ENCODE measurements around the gene DUSP15.

DUSP15 gene

DNA sequence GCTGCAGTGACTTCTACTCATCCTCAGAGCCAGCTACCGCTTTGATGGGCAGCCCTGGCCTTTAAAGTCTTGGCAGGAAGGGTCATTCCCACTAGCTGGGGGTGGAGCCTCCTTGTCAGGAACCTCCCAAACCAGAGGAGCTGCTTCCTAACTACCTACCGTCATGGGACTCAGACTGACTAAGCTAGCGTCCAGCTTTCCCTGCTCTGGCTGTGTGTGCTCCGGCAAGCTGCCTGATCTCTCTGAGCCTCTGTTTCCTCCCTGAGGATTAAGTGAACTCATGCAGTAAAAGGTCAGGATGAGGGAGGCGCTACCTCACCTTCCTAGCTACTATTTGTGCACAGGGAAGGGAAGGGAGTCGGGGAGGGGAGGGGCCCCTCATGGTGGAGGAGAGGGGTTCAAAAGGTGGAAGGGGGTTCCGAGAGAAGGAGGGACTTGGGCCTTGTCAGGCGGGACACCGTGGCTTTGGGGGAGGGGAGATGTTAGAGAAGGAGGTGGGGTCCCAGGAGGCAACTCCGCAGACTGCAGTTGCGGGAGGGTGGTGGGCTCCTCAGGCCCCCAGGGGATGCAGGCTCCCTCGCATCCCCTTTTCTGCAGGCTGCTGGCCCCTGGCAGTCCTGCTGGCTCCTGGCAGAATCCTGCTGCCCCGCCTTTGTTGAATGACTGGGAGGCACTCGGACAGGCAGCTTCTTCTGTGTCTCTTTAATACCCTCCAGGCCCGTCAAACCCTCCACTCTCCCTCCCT lies 9.8 kb downstream of the DUSP15 start:
- peak; percentile 43 for DNase-seq (ENCODE audit: low spot score)
- FAIRE-seq: no peak

GRCh38 chr20:31859998-31860380 lies 10.3 kb downstream of the DUSP15 start:
- FAIRE-seq (no peak), DNase-seq (ENCODE audit: low spot score) (no peak)

DNA sequence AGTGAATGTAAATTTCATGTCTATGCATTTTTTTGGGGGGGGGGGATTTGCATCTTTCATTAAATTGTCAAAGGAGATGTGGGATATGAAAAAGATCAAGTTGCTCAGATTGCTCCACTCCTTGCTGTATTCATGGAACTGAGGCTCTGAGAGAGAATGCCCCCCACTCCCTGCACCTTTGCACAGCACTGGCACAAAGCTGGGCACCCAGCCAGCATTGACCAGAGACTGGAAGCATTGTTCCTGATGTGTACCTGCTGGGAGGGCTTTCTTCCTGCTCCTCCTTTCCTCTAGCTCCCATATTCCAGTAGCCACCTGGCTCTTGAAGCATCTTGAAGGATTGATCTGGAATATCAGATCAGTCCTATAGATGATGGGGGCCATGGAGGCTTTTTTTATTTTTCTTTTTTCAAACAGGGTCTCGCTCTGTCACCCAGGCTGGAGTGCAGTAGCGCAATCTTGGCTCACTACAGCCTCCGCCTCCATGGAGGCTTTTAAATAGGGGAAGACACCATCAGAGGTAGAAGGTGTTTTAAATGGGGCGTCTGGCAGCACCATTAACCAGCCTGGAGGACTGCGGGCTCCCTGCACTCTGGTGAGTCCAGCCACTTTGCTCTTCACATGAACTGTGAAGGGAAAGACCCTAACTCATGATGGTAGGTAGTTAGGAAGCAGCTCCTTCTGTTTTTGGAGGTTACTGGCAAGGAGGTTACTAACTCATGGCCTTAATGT lies 10.9 kb downstream of the DUSP15 start:
- DNase-seq (ENCODE audit: low spot score) (no peak), FAIRE-seq (no peak)

DNA sequence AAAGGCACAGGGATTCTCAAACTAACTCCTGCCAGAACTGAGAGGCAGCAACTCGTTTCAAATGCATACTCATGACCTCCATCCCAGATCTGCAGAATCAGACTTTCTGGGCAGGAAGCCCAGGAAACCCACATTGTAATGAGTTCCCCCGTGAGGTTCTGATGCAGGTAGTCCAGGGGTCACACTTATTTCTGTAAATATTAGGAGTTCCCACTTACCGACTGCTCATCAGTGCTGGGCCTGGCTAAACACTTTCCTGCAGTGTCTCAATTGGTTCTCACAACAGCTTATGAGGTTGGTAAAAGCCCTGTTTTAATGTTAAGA lies 11.6 kb downstream of the DUSP15 start:
- DNase-seq (ENCODE audit: low spot score): no peak
- no peak for FAIRE-seq

- DNase-seq (ENCODE audit: low spot score): no peak
- no peak for FAIRE-seq
Measured at GRCh38 chr20:31857861-31858759, 12.2 kb downstream of the DUSP15 start.

- DNase-seq (ENCODE audit: low spot score) (no peak), FAIRE-seq (no peak)
Measured at GRCh38 chr20:31856516-31856915, 13.8 kb downstream of the DUSP15 start.

- DNase-seq (ENCODE audit: low spot score): no peak
- no peak for FAIRE-seq
Measured at GRCh38 chr20:31853481-31853880, 16.8 kb downstream of the DUSP15 start.

GRCh38 chr20:31851240-31851955 lies 18.9 kb downstream of the DUSP15 start:
- FAIRE-seq (no peak), DNase-seq (ENCODE audit: low spot score) (no peak)

DNA sequence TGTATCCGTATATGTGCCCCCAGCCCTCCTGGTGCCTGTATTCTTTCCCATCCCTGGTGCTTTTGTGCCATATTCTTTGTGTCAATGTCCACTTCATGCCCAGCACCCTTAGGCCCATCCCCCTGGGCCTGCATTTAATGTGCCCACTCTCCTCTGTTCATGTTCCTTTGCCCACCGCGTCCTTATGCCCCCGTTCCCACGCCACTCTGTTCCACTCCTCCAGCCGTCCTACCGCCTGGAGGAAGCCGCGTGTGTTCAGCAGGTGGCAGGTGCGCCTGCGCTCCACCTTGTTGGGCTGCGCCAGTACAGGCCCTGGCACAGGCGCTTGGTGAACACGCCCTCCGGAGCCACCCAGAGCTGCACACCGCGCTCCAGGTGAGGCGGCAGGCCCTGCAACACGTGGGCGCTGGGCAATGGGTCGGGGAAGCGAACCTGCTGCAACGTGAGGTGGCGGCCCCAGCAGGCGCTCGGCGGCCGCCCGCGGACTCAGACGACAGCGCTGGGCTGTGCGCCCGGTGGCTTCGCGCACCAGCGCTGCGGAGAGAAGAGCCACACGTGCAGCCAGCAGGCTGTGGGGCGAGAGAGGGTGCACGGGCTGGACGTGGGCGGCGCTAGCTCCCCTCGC lies 20.9 kb downstream of the DUSP15 start:
- DNase-seq (ENCODE audit: low spot score): no peak
- FAIRE-seq: no peak

GRCh38 chr20:31848088-31848999 lies 22.0 kb downstream of the DUSP15 start:
- FAIRE-seq (no peak), DNase-seq (ENCODE audit: low spot score) (no peak)

GRCh38 chr20:31846793-31847138 lies 23.6 kb downstream of the DUSP15 start:
- FAIRE-seq (no peak), DNase-seq (ENCODE audit: low spot score) (no peak)

DNA sequence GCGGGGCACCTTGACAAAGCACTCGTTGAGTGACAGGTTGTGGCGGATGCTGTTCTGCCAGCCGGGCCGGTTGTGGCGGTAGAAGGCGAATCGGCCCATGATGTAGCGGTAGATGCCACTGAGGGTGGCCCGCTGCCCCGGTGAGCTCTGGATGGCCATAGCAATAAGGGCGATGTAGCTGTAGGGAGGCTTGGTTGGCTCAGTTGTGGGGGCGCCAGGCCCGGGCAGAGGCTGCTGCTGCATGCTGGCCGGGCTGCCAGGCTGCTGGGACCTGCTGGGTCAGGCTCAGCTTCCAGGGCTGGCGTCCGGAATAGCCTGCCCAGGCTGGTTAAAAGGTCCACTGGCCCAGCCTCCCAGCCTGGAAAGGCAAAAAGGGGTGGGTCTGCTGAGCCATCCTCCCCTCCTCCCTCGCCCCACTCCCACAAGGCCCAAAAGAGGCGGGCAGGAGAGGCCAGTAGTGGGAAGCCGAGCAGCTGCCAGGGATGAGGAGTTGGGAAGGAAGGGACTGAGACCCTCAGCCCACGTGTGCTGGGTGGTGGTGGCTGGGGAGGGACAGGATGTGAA lies 24.9 kb downstream of the DUSP15 start, which contains the start of gene FOXS1:
FOXS1 (minus strand) TSS at position 305 of the 564 bp plus-strand sequence; CDS start at position 243, 62 bp downstream.
- no peak for FAIRE-seq

DNA sequence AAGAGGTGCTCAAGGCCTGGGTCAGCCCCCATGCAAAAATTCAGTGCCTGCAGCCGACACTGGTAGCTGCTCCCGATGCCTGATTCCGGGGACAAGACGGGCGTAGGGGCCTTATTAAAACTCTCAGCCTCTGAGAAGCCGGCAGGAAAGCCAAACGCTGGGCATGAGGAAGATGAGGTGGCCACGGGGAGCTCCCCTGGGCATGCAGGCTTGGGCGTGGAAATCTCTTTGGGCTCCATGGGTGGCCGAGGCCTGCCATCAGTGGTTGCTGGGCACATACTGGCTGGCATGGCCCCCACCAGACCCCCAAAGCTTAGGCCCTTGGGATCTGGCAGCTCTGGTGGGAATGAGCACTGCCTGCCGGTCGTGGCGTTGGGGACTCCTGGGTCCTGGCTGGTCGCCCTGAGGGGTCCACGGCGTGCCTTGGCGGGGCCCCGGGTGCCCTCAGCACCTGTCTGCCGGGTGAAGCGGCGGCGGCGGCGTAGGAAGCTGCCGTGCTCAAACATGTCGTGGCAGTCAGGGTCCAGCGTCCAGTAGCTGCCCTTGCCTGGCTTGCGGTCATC lies 25.5 kb downstream of the DUSP15 start:
- FAIRE-seq: no peak
- no peak for DNase-seq (ENCODE audit: low spot score)

More for the DNA sequence above, 24.9 kb downstream of the DUSP15 start, which contains the start of gene FOXS1:
- DNase-seq (ENCODE audit: low spot score): no peak

GRCh38 chr20:31843881-31844280 lies 26.4 kb downstream of the DUSP15 start:
- no peak for DNase-seq (ENCODE audit: low spot score)
- no peak for FAIRE-seq

- FAIRE-seq: no peak
- DNase-seq (ENCODE audit: low spot score): no peak
Measured at GRCh38 chr20:31843288-31843687, 27.0 kb downstream of the DUSP15 start.

- FAIRE-seq (no peak), DNase-seq (ENCODE audit: low spot score) (no peak)
Measured at GRCh38 chr20:31842471-31843157, 27.7 kb downstream of the DUSP15 start.

GRCh38 chr20:31841928-31842327 lies 28.4 kb downstream of the DUSP15 start:
- peak; percentile 87 for DNase-seq (ENCODE audit: low spot score)
- FAIRE-seq: peak; percentile 75

Measured in RCC 7860 (cell line).